Upper lobe of left lung (tissue), 4 donors: ENCODE results near the gene TSPEAR.

Source experiments
- CTCF ChIP-seq, 6 experiments: fragments of 450-650 bp in 4 of 6; fragments of 200-600 bp in 2 of 6; sonication (generic) in 2 of 6; IDR thresholded peaks; one replicate each; pipeline ENCODE4 v1.5.1; 2016 to 2019; ENCODE audit warnings: antibody characterized with exemption in 6 of 6
- EP300 ChIP-seq, 4 donors: sonication (generic); formaldehyde crosslinking; IDR thresholded peaks; one replicate each; pipeline ENCODE4 v1.5.1; 2017; ENCODE audit warnings: antibody characterized with exemption in 4 of 4, control low read depth in 2 of 4
- POLR2A ChIP-seq, 4 donors: fragments of 450-650 bp; IDR thresholded peaks; one replicate each; pipeline ENCODE4 v1.5.1; 2016 to 2017; ENCODE audit warnings: antibody characterized with exemption in 4 of 4, mild to moderate bottlenecking in 2 of 4
- POLR2AphosphoS5 ChIP-seq, 2 donors: sonication (generic); formaldehyde crosslinking; IDR thresholded peaks; one replicate each; pipeline ENCODE4 v1.5.1; 2017; ENCODE audit warnings: antibody characterized with exemption in 2 of 2

GRCh38 chr21:44450999-44451398 is 260.4 kb downstream of the TSPEAR start:
- no peak for TF ChIP-seq CTCF (IDR thresholded peaks at IDR 0.05)
- TF ChIP-seq POLR2AphosphoS5 (IDR thresholded peaks at IDR 0.05), result no peak
- no peak for TF ChIP-seq POLR2A (IDR thresholded peaks at IDR 0.05)
- TF ChIP-seq EP300 (IDR thresholded peaks at IDR 0.05), result no peak
